Upper lobe of right lung (tissue), 1 donor: ENCODE data around the gene SNX32. TPM values are rescaled to one million over a fixed set of nuclear protein-coding genes. Genes with fewer than 3 reads are reported as not detected.

Source experiments
- ATAC-seq: fragments of 200-7000 bp; cut with Tn5 transposase; one replicate; pipeline ENCODE4 v1.9.1; 2020; ENCODE audit warnings: mild to moderate bottlenecking, moderate library complexity
- DNase-seq: peaks from one replicate; pipeline ENCODE4 v3.0.0-alpha.2; 2020
- H3K27ac ChIP-seq: fragments of 200-600 bp; one replicate; pipeline ENCODE4 v1.8.0; 2022
- H3K27me3 ChIP-seq: fragments of 200-600 bp; one replicate; pipeline ENCODE4 v1.8.0; 2022; ENCODE audit warnings: mild to moderate bottlenecking
- H3K36me3 ChIP-seq: fragments of 200-600 bp; one replicate; pipeline ENCODE4 v1.8.0; 2022
- H3K4me1 ChIP-seq: fragments of 200-600 bp; one replicate; pipeline ENCODE4 v1.8.0; 2022
- H3K4me3 ChIP-seq: fragments of 200-600 bp; one replicate; pipeline ENCODE4 v1.8.0; 2022; ENCODE audit warnings: mild to moderate bottlenecking
- H3K9me3 ChIP-seq: fragments of 200-600 bp; one replicate; pipeline ENCODE4 v1.8.0; 2022
- intact Hi-C: fragments of 100-400 bp; cut with DNase I; formaldehyde crosslinking; loops from one replicate; pipeline ENCODE4 v1.11.0; 2022
- total RNA-seq: library from RNA; stranded (reverse); fragmentation: NEBNext Ultra II Directional; extraction: Animal tissue kit (Norgen Biotek cat#: 25700); gene quantifications from one replicate; pipeline ENCODE4 v1.2.1, GENCODE V29; 2021
- TF ChIP-seq, protein P1 (sequence below): fragments of 200-600 bp; IDR thresholded peaks from one replicate; pipeline ENCODE4 v1.8.0; 2022; ENCODE audit warnings: antibody characterized with exemption
- donor health status: DM: no; HTN: yes; CAD: no; lungs with severe emphysema.

SNX32 gene
- total RNA-seq, 1 donor from 2014 or later = not detected

DNA sequence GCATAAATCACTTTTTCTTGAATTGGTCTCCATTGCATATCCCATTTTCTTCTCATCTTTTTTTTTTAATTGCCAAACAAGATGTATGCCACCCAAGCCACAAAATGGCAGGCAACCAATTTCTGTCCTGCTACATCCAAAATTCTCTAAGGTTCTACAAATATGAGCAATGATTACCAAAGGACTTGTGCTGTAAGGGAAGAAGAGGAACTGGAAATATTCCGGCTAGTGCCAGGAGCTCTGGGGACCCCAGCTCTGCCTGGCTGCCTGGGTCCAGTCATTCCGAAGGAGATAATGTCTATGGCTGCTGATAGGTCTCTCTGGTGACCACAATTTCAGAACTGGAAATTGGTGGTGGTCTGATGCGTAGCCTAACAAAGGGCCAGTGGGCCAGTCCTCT, 17.1 kb upstream of the SNX32 start:
- DNase-seq = no peak
- peak overlapping the region; percentile 64 for H3K4me3 ChIP-seq

DNA sequence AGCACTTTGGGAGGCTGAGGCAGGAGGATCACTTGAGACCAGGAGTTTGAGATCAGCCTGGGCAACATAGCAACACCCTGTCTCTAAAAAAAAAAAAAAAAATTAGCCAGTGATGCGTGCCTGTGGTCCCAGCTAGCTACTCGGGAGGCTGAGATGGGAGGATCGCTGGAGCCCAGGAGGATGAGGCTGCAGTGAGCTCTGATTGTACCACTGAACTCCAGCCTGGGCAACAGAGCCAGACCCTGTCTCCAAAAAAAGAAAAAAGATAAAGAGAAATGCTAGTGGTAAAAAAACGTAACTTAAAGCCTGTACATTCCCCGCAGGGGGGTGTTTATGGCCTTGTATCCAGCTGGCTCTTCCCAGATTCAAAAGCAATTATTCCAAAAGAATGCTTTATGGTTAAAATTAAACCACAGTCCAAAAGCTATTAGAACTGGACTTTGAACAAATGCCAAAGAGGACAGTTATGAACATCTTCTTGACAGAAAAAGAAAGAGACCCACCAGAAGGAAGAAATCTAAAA, 16.4 kb upstream of the SNX32 start:
- peaks cover 19% of the 10 kb centered on the region for H3K4me1 ChIP-seq
- no peaks in the 10 kb centered on the region for H3K36me3 ChIP-seq
- H3K4me3 ChIP-seq = peak overlapping the region; percentile 64
- intact Hi-C loops = loop anchor here (10.0 kb wide), 1 partner anchor 103 kb away; the partner anchor contains the start of gene KAT5
- TF ChIP-seq, protein P1, sequence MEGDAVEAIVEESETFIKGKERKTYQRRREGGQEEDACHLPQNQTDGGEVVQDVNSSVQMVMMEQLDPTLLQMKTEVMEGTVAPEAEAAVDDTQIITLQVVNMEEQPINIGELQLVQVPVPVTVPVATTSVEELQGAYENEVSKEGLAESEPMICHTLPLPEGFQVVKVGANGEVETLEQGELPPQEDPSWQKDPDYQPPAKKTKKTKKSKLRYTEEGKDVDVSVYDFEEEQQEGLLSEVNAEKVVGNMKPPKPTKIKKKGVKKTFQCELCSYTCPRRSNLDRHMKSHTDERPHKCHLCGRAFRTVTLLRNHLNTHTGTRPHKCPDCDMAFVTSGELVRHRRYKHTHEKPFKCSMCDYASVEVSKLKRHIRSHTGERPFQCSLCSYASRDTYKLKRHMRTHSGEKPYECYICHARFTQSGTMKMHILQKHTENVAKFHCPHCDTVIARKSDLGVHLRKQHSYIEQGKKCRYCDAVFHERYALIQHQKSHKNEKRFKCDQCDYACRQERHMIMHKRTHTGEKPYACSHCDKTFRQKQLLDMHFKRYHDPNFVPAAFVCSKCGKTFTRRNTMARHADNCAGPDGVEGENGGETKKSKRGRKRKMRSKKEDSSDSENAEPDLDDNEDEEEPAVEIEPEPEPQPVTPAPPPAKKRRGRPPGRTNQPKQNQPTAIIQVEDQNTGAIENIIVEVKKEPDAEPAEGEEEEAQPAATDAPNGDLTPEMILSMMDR = no peak
- no peak for DNase-seq
- no peaks in the 10 kb centered on the region for H3K9me3 ChIP-seq
- ATAC-seq = no peak
- H3K27me3 ChIP-seq = no peaks in the 10 kb centered on the region
- peak overlapping the region; percentile 84 for H3K27ac ChIP-seq

More for the DNA sequence above, 17.1 kb upstream of the SNX32 start:
- TF ChIP-seq, protein P1 = no peak
- Histone ChIP-seq H3K4me1 (peaks cover 19% of the 10 kb centered on the region), H3K27ac (peak overlapping the region; percentile 84), H3K9me3 (no peaks in the 10 kb centered on the region), H3K27me3 (no peaks in the 10 kb centered on the region), H3K36me3 (no peaks in the 10 kb centered on the region)
- intact Hi-C loops = loop anchor here (10.0 kb wide), 1 partner anchor 102 kb away; the partner anchor contains the start of gene KAT5
- no peak for ATAC-seq

DNA sequence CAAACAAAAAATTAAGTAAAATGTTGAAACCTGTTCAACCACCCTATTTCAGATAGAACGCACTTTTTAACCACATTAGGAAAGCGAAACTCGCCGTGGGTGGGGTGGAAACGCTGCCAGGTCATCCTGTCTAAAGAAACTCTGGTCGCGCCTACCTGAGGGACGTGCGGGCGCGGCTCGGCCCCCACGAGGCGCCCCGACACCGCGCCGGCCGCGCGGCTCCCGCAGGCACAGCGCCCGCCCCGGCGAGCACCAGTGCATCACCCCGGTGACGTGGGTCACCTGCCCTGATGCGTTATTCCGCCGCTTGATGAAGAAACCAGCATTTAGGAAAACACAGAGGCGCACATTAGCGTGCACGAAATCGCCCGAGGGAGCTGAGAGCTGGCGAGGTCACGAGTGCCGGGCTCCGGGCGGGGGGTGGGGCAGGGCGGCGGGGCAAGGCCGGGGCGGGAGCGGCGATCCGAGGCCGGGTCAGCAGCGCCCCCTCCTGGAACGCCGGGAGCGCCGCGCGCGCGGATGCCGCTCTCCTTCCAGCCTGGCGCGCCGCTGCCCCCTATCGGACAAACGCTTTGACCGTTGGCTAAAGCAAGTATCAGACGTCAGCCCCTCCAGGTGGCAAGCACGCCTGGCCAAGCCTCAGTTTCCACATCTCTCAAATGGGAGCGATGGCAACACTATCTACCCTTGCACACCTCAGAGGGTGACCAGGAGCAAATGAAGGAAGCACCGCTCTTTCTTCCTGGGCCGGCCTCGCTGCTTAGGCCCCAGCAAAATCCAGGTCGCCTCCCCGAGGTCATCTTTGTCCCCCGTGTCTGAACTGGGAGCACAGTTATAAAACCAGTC, 15.7 kb upstream of the SNX32 start:
- no peaks in the 10 kb centered on the region for H3K27me3 ChIP-seq
- intact Hi-C loops = loop anchor here (10.0 kb wide), 1 partner anchor 103 kb away; the partner anchor contains the start of gene KAT5
- no peaks in the 10 kb centered on the region for H3K36me3 ChIP-seq
- H3K4me3 ChIP-seq = peak overlapping the region; percentile 64
- ATAC-seq = peak; percentile 97
- TF ChIP-seq, protein P1 = peak; percentile 99
- DNase-seq = peak; percentile 97
- no peaks in the 10 kb centered on the region for H3K9me3 ChIP-seq
- H3K4me1 ChIP-seq = peaks cover 19% of the 10 kb centered on the region
- H3K27ac ChIP-seq = peak overlapping the region; percentile 84

DNA sequence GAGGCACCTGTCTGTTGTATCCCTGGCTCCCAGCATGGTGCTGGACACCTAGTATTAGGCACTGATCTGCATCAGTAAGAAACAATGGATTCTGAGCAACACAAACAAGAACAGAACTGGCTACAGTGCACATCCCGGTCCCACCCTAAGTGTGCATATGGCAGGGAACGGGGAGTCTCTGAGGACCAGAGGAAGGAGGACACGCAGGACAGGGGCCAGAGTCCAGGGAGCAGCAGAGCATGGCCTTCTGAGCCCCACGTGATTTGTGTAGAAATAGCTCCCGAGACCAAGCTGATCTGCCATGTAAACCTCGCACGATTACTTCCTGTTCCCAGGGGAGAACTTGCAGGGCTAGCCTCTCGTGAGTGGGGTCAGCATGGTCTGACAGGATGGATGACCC, 12.7 kb upstream of the SNX32 start:
- Histone ChIP-seq H3K4me1 (peaks cover 10% of the 10 kb centered on the region), H3K27ac (no peak overlapping the region), H3K4me3 (no peak overlapping the region), H3K9me3 (no peaks in the 10 kb centered on the region), H3K27me3 (no peaks in the 10 kb centered on the region), H3K36me3 (no peaks in the 10 kb centered on the region)
- TF ChIP-seq, protein P1 = no peak
- intact Hi-C loops = no loop called here
- DNase-seq (no peak), ATAC-seq (peak; percentile 22)

DNA sequence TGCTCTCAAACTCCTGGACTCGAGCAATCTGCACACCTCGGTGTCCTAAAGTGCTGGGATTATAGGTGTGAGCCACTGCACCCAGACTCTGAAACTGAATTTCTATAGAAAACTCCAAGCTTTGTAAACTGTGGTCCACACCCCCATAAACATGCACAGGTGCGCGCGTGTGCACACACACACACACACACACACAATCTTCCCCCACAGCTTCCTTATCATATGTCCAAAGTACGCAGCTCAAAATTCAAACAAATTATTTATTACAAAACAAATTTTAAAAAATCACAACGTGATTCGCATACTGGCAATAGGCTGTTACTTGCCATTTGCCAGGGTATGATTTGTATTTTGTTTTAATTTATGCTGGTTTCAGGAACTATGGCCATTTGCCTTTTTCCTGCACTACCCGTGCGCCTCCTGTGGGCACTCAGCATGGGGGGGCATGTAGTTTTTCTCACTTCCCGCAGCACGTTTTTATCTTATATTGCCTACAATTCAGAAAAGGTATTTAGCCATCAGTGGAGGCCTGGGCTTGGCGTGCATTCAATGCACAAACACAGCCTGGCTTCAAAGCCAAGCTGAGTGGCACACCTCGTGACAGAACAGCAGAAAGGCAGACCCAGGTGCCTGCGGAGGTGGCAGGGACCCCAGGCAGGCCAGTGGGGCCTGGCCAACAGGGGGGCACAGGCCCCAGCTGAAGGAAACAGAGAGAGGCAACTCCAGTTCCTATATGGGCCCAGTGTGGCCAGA, 10.8 kb upstream of the SNX32 start:
- no peak for ATAC-seq
- no peaks in the 10 kb centered on the region for H3K36me3 ChIP-seq
- no peaks in the 10 kb centered on the region for H3K9me3 ChIP-seq
- DNase-seq = no peak
- no peaks in the 10 kb centered on the region for H3K4me1 ChIP-seq
- intact Hi-C loops = no loop called here
- H3K4me3 ChIP-seq = no peak overlapping the region
- H3K27ac ChIP-seq = no peak overlapping the region
- no peaks in the 10 kb centered on the region for H3K27me3 ChIP-seq
- TF ChIP-seq, protein P1 = no peak
